ENCODE results near the gene MMD2. TPM values are rescaled to one million over a fixed set of nuclear protein-coding genes. Genes with fewer than 3 reads are reported as not detected.

The MMD2 gene
- total RNA-seq, 2 experiments from 2014 or later: not detected

DNA sequence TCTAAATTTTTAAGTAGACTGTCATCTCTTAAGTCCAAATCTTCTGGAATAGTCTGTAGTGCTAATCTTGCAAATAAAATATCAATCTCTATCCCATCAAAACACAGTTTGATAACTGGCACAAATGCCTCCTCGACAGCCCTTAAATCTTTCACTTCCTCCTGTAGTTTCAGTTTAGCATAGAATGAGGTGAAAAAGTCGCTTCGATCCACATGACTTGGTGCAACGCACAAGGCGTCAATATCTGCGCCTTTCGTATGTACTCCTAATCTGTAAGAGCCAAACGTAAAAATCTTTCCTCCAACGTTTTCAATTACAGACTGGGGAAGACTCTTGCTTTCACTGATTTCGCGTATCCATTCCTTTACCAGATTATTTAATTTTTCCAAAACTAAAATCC lies 97.8 kb downstream of the MMD2 start:
- no peaks in the 10 kb centered on the region for H3K36me3 ChIP-seq (ENCODE audit: insufficient read depth, low read length)
- no TSS peak for BruUV-seq (replicated peaks)
- no peaks in the 10 kb centered on the region for H4K20me1 ChIP-seq (ENCODE audit: insufficient read depth, low read length)
- TF ChIP-seq, protein P1, sequence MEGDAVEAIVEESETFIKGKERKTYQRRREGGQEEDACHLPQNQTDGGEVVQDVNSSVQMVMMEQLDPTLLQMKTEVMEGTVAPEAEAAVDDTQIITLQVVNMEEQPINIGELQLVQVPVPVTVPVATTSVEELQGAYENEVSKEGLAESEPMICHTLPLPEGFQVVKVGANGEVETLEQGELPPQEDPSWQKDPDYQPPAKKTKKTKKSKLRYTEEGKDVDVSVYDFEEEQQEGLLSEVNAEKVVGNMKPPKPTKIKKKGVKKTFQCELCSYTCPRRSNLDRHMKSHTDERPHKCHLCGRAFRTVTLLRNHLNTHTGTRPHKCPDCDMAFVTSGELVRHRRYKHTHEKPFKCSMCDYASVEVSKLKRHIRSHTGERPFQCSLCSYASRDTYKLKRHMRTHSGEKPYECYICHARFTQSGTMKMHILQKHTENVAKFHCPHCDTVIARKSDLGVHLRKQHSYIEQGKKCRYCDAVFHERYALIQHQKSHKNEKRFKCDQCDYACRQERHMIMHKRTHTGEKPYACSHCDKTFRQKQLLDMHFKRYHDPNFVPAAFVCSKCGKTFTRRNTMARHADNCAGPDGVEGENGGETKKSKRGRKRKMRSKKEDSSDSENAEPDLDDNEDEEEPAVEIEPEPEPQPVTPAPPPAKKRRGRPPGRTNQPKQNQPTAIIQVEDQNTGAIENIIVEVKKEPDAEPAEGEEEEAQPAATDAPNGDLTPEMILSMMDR (conservative IDR thresholded peaks at IDR 0.05; ENCODE audit: low read length): no peak
- TF ChIP-seq EZH2phosphoT487 (IDR thresholded peaks at IDR 0.05; ENCODE audit: borderline replicate concordance, low read depth, low read length): no peak
- H3K27ac ChIP-seq (ENCODE audit: low read depth, low read length, poor library complexity, severe bottlenecking): no peak overlapping the region
- DNase-seq (ENCODE audit: low spot score): no peak
- intact Hi-C loops (cut with micrococcal nuclease; ENCODE audit: unreplicated experiment): no loop called here
- H2AFZ ChIP-seq (ENCODE audit: low read length): no peak overlapping the region
- no peaks in the 10 kb centered on the region for H3K9me3 ChIP-seq (ENCODE audit: low read length)
- no peak overlapping the region for H3K4me3 ChIP-seq (ENCODE audit: low read depth, low read length, poor library complexity, severe bottlenecking)
- H3K79me2 ChIP-seq (ENCODE audit: insufficient read depth, low read depth, low read length): no peaks in the 10 kb centered on the region
- H3K4me2 ChIP-seq (ENCODE audit: low read length): no peak overlapping the region
- no peaks in the 10 kb centered on the region; the same call in 1 of the 2 replicates for H3K9me2 ChIP-seq (ENCODE audit: insufficient read depth, low read length)
- ChIA-PET POLR2A (no interaction called here), CTCF (ENCODE audit: unreplicated experiment) (no interaction called here)
- H3K4me1 ChIP-seq (ENCODE audit: insufficient read depth, low read length, poor library complexity, severe bottlenecking): no peaks in the 10 kb centered on the region

DNA sequence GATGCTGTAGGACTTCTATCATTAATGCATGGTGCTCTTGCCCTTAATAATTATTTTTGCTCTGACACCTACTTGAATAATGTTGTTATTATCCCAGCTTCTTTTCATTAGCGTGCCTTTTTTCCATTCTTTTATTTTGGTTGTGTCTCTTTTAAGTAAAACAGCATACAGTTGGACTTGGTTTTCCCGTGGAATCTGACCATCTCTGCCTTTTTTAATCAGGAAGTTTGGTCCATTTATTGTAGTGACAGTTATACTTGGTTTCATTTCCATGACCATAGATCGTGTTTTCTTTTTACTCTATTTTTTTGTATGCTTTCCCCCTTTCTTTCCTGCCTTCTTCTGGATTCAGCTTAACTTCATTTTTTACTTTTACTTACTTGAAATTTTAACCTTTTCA lies 101.8 kb downstream of the MMD2 start:
- no peaks in the 10 kb centered on the region for H3K4me1 ChIP-seq (ENCODE audit: insufficient read depth, low read length, poor library complexity, severe bottlenecking)
- intact Hi-C loops (cut with micrococcal nuclease; ENCODE audit: unreplicated experiment): no loop called here
- H3K79me2 ChIP-seq (ENCODE audit: insufficient read depth, low read depth, low read length): no peaks in the 10 kb centered on the region
- H2AFZ ChIP-seq (ENCODE audit: low read length): no peak overlapping the region
- no peak overlapping the region for H3K4me3 ChIP-seq (ENCODE audit: low read depth, low read length, poor library complexity, severe bottlenecking)
- H3K27ac ChIP-seq (ENCODE audit: low read depth, low read length, poor library complexity, severe bottlenecking): no peak overlapping the region
- ChIA-PET POLR2A (no interaction called here), CTCF (ENCODE audit: unreplicated experiment) (no interaction called here)
- no peaks in the 10 kb centered on the region for H4K20me1 ChIP-seq (ENCODE audit: insufficient read depth, low read length)
- no peaks in the 10 kb centered on the region for H3K9me3 ChIP-seq (ENCODE audit: low read length)
- no TSS peak for BruUV-seq (replicated peaks)
- H3K36me3 ChIP-seq (ENCODE audit: insufficient read depth, low read length): no peaks in the 10 kb centered on the region
- no peak for TF ChIP-seq EZH2phosphoT487 (IDR thresholded peaks at IDR 0.05; ENCODE audit: borderline replicate concordance, low read depth, low read length)
- TF ChIP-seq, protein P1 (conservative IDR thresholded peaks at IDR 0.05; ENCODE audit: low read length): no peak
- no peaks in the 10 kb centered on the region; the same call in 1 of the 2 replicates for H3K9me2 ChIP-seq (ENCODE audit: insufficient read depth, low read length)
- H3K4me2 ChIP-seq (ENCODE audit: low read length): no peak overlapping the region
- no peak for DNase-seq (ENCODE audit: low spot score)

DNA sequence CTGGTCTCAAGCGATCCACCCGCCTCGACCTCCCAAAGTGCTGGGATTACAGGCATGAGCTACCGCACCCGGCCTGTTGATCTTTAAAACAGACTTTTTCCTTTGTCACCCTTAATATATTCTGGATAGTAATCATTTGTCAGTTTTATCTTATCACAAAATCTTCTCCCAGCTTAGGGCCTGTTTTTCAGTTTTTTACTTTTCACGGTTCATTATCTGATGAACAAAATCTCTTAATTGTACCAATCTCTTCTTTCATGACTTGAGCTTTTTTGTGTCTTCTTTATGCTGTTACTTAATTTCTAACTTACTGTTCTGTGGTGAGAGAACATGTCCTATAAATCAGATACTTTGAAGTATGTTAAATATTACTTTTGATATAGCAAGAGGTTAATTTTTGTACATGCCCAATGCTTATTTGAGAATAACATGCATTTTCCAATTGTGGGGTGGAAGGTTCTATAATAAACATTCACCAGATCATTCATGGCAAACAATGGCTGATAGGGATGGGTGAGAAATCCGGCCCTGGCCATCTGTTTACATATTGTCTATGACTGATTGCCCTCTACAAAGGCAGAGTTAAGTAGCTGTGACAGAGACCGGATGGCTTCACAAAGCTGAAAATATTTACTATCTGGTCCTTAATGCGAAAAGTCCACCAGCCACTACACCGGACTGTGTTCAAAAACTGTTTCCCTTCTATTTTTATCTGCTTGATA lies 102.5 kb downstream of the MMD2 start:
- H3K4me2 ChIP-seq (ENCODE audit: low read length): no peak overlapping the region
- no peaks in the 10 kb centered on the region for H3K4me1 ChIP-seq (ENCODE audit: insufficient read depth, low read length, poor library complexity, severe bottlenecking)
- H3K79me2 ChIP-seq (ENCODE audit: insufficient read depth, low read depth, low read length): no peaks in the 10 kb centered on the region
- no peak for DNase-seq (ENCODE audit: low spot score)
- H3K9me2 ChIP-seq (ENCODE audit: insufficient read depth, low read length): no peaks in the 10 kb centered on the region; the same call in 1 of the 2 replicates
- intact Hi-C loops (cut with micrococcal nuclease; ENCODE audit: unreplicated experiment): no loop called here
- CTCF ChIA-PET (ENCODE audit: unreplicated experiment): no interaction called here
- H2AFZ ChIP-seq (ENCODE audit: low read length): no peak overlapping the region
- no peak overlapping the region for H3K4me3 ChIP-seq (ENCODE audit: low read depth, low read length, poor library complexity, severe bottlenecking)
- H3K36me3 ChIP-seq (ENCODE audit: insufficient read depth, low read length): no peaks in the 10 kb centered on the region
- H3K9me3 ChIP-seq (ENCODE audit: low read length): no peaks in the 10 kb centered on the region
- H3K27ac ChIP-seq (ENCODE audit: low read depth, low read length, poor library complexity, severe bottlenecking): no peak overlapping the region
- POLR2A ChIA-PET: interaction anchor here (1.2 kb wide), 1 partner anchor 12 kb away, joined by 3 read pairs; no protein-coding TSS in a partner anchor
- TF ChIP-seq EZH2phosphoT487 (IDR thresholded peaks at IDR 0.05; ENCODE audit: borderline replicate concordance, low read depth, low read length): no peak
- TF ChIP-seq, protein P1 (conservative IDR thresholded peaks at IDR 0.05; ENCODE audit: low read length): no peak
- BruUV-seq (replicated peaks): no TSS peak
- H4K20me1 ChIP-seq (ENCODE audit: insufficient read depth, low read length): no peaks in the 10 kb centered on the region
